Stimulated activated CD4-positive, alpha-beta T cell treated with anti-CD3 and anti-CD28 coated beads, Interleukin-4, amount 100 ng/mL, for 24 hours (primary cell): ENCODE data around the gene TRIM31.
A peak's percentile ranks its signal among the peaks of the same experiment; 100 is the strongest.

Experiments used
- DNase-seq: peaks from one replicate; pipeline ENCODE4 v3.0.0-alpha.2; 2020

Gene TRIM31

GRCh38 chr6:30075094-30075789 lies 37.6 kb downstream of the TRIM31 start, which contains the start of gene RNF39:
RNF39 (minus strand) TSS chr6:30075769; CDS start chr6:30075585, 184 bp downstream.
- DNase-seq, result no peak

- DNase-seq, result no peak
These were observed 38.4 kb downstream of the TRIM31 start for GRCh38 chr6:30074331-30075093.

- no peak for DNase-seq
These were observed 39.2 kb downstream of the TRIM31 start for GRCh38 chr6:30073489-30074235.

GRCh38 chr6:30071858-30072257 lies 41.0 kb downstream of the TRIM31 start:
- DNase-seq, result no peak

- no peak for DNase-seq
These were observed 41.6 kb downstream of the TRIM31 start for GRCh38 chr6:30071081-30071818.

GRCh38 chr6:30067460-30068139 lies 45.3 kb downstream of the TRIM31 start:
- no peak for DNase-seq

GRCh38 chr6:30066577-30067459 lies 46.1 kb downstream of the TRIM31 start, which contains the start of gene PPP1R11:
PPP1R11 (plus strand) TSS chr6:30067198; CDS start chr6:30067411, 213 bp downstream.
- peak; percentile 99 for DNase-seq

GRCh38 chr6:30066082-30066481 lies 46.8 kb downstream of the TRIM31 start:
- DNase-seq, result no peak

GRCh38 chr6:30063315-30063714 lies 49.6 kb downstream of the TRIM31 start:
- no peak for DNase-seq

- no peak for DNase-seq
These were observed 50.3 kb downstream of the TRIM31 start for GRCh38 chr6:30062471-30063178.

- peak; percentile 39 for DNase-seq
These were observed 50.9 kb downstream of the TRIM31 start for GRCh38 chr6:30061858-30062458.

- peak; percentile 88 for DNase-seq
These were observed 51.6 kb downstream of the TRIM31 start, which contains the start of gene POLR1H for GRCh38 chr6:30061092-30061857. POLR1H (plus strand) TSS chr6:30061265; CDS start chr6:30061525, 260 bp downstream.

- DNase-seq, result peak; percentile 46
These were observed 52.2 kb downstream of the TRIM31 start for GRCh38 chr6:30060606-30061091.

GRCh38 chr6:30055513-30055912 lies 57.4 kb downstream of the TRIM31 start:
- no peak for DNase-seq

GRCh38 chr6:30053682-30054081 lies 59.2 kb downstream of the TRIM31 start:
- no peak for DNase-seq
